Neural progenitor cell (in vitro differentiated cells): Measurements from ENCODE around the gene ME2.

Experiments used
- EZH2 ChIP-seq: fragments of 200-600 bp; sonication (generic); IDR thresholded peaks from 2 replicates; pipeline ENCODE4 v1.6.1; 2017; ENCODE audit warnings: antibody characterized with exemption, mild to moderate bottlenecking, moderate library complexity
- EZH2phosphoT487 ChIP-seq: fragments of 200-600 bp; sonication (generic); IDR thresholded peaks from 2 replicates; pipeline ENCODE4 v1.6.1; 2017; ENCODE audit warnings: antibody characterized with exemption
- TF ChIP-seq, protein P1 (sequence below): fragments of 200-600 bp; sonication (generic); IDR thresholded peaks from 2 replicates; pipeline ENCODE4 v1.5.1; 2017; ENCODE audit warnings: antibody characterized with exemption, mild to moderate bottlenecking

DNA sequence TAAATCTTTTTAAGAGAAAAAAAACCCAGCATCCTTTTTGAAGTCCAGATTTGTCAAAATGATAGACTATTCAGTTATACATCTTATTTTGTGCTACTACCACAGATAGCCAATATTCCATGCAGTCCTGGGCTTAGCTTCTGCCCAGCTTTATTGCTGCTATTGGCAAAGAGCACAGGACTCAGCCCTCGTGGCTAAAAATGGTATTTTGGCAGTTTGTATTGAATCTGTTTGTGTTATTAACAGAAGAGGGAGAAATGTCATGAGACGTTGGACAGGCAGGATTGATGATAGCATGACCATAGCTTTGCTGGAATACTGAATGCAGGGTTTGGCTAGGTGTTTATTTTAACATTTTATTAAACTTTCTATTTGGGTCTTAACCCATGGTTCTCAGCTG is 108.3 kb downstream of the ME2 start:
- TF ChIP-seq, protein P1, sequence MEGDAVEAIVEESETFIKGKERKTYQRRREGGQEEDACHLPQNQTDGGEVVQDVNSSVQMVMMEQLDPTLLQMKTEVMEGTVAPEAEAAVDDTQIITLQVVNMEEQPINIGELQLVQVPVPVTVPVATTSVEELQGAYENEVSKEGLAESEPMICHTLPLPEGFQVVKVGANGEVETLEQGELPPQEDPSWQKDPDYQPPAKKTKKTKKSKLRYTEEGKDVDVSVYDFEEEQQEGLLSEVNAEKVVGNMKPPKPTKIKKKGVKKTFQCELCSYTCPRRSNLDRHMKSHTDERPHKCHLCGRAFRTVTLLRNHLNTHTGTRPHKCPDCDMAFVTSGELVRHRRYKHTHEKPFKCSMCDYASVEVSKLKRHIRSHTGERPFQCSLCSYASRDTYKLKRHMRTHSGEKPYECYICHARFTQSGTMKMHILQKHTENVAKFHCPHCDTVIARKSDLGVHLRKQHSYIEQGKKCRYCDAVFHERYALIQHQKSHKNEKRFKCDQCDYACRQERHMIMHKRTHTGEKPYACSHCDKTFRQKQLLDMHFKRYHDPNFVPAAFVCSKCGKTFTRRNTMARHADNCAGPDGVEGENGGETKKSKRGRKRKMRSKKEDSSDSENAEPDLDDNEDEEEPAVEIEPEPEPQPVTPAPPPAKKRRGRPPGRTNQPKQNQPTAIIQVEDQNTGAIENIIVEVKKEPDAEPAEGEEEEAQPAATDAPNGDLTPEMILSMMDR = no peak
- TF ChIP-seq EZH2 (no peak), EZH2phosphoT487 (no peak)
